ENCODE data around the gene ALDH3A1.

- TF ChIP-seq RAD21 (IDR thresholded peaks at IDR 0.05; ENCODE audit: insufficient read depth, low read depth, low read length): no peak
- TF ChIP-seq YY1 (IDR thresholded peaks at IDR 0.05; ENCODE audit: low read depth, low read length): no peak
Measured at GRCh38 chr17:19707728-19708221, 40.3 kb downstream of the ALDH3A1 start.

Measured in GM12878 (cell line).